GM21390 (cell line): ENCODE data around the gene ZNF488.

Experiments used
- ATAC-seq: cut with Tn5 transposase; IDR thresholded peaks from one replicate; pipeline ENCODE4 v1.9.1; 2021; ENCODE audit not compliant: unreplicated experiment

ZNF488 gene

GRCh38 chr10:47332371-47332770 is 51.7 kb downstream of the ZNF488 start:
- no peak for ATAC-seq

GRCh38 chr10:47331954-47332353 is 52.1 kb downstream of the ZNF488 start:
- ATAC-seq = no peak

GRCh38 chr10:47331491-47331890 is 52.6 kb downstream of the ZNF488 start:
- ATAC-seq = no peak

GRCh38 chr10:47330804-47331203 is 53.3 kb downstream of the ZNF488 start:
- no peak for ATAC-seq

GRCh38 chr10:47330366-47330765 is 53.7 kb downstream of the ZNF488 start:
- no peak for ATAC-seq

- ATAC-seq = no peak
Measured at GRCh38 chr10:47329855-47330254, 54.2 kb downstream of the ZNF488 start.

- no peak for ATAC-seq
Measured at GRCh38 chr10:47326927-47327330, 57.2 kb downstream of the ZNF488 start.

GRCh38 chr10:47326306-47326926 is 57.7 kb downstream of the ZNF488 start:
- no peak for ATAC-seq

GRCh38 chr10:47325303-47326291 is 58.5 kb downstream of the ZNF488 start:
- ATAC-seq = no peak

- no peak for ATAC-seq
Measured at GRCh38 chr10:47323636-47324296, 60.3 kb downstream of the ZNF488 start.

GRCh38 chr10:47323087-47323486 is 61.0 kb downstream of the ZNF488 start:
- ATAC-seq = no peak

- no peak for ATAC-seq
Measured at GRCh38 chr10:47322300-47323061, 61.6 kb downstream of the ZNF488 start, which contains the start of gene GDF2. Gene GDF2, plus strand, starts transcription at chr10:47322454. Its CDS starts 215 bp downstream, at chr10:47322669.

- ATAC-seq = no peak
Measured at GRCh38 chr10:47321521-47322195, 62.4 kb downstream of the ZNF488 start.

GRCh38 chr10:47320812-47321211 is 63.3 kb downstream of the ZNF488 start:
- no peak for ATAC-seq

GRCh38 chr10:47319784-47320183 is 64.3 kb downstream of the ZNF488 start:
- ATAC-seq = no peak

GRCh38 chr10:47318706-47319105 is 65.4 kb downstream of the ZNF488 start:
- no peak for ATAC-seq

GRCh38 chr10:47317251-47317650 is 66.8 kb downstream of the ZNF488 start:
- ATAC-seq = no peak

- ATAC-seq = no peak
Measured at GRCh38 chr10:47316131-47316530, 68.0 kb downstream of the ZNF488 start.
